AG09309 (cell line): ENCODE measurements around the gene CAMK2N2.
A peak's percentile ranks its signal among the peaks of the same experiment; 100 is the strongest.

Experiments used
- DNase-seq: peaks from one replicate; pipeline ENCODE4 v3.0.0-alpha.2; 2010; ENCODE audit warnings: low read depth
- H3K4me3 ChIP-seq: 2 replicates; pipeline ENCODE4 v1.5.1; 2011; ENCODE audit warnings: mild to moderate bottlenecking, low read depth, low read length, moderate library complexity; ENCODE audit not compliant: control insufficient read depth
- TF ChIP-seq, protein P1 (sequence below): IDR thresholded peaks from 2 replicates; pipeline ENCODE4 v1.5.1; 2011; ENCODE audit warnings: mild to moderate bottlenecking, low read depth, low read length, inconsistent platforms; ENCODE audit not compliant: insufficient read depth, control insufficient read depth; ENCODE audit errors: missing control alignments

Gene CAMK2N2

DNA sequence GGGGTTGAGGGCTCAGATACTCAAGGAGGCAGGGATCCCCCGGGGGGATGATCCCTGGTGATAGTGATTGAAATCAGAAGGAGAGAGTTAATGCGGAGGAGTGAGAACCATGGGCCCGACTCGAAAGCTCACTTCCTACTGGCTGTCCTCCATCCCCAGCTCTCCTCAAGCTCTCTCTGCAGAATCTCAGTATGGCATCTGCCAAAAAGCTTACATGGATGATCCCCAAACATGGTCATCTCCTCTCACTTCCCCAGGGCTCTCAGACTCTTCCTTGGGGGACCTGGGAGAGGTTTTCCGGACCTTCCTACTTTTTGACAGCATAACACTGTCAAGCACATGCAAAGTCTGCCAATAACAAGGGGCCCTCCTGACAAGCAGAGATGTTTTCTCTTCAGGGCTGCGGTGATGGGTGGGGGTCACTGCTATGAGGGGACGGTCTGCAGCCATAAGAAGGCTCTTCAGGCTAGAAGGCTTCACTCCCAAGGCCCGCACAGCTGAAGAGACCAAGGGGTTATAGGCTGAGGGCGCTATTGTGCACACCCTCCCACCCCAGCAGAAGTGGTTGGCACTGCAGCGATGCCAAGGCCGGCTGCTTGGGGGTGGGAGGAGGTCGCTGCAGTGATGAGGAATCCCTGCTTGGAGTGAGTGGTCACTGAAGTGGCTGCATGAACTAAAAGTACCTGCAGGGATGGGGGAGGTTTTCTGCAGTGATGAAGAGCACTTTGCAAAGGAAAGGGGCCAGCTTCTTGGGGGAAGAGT lies 32.8 kb downstream of the CAMK2N2 start:
- TF ChIP-seq, protein P1, sequence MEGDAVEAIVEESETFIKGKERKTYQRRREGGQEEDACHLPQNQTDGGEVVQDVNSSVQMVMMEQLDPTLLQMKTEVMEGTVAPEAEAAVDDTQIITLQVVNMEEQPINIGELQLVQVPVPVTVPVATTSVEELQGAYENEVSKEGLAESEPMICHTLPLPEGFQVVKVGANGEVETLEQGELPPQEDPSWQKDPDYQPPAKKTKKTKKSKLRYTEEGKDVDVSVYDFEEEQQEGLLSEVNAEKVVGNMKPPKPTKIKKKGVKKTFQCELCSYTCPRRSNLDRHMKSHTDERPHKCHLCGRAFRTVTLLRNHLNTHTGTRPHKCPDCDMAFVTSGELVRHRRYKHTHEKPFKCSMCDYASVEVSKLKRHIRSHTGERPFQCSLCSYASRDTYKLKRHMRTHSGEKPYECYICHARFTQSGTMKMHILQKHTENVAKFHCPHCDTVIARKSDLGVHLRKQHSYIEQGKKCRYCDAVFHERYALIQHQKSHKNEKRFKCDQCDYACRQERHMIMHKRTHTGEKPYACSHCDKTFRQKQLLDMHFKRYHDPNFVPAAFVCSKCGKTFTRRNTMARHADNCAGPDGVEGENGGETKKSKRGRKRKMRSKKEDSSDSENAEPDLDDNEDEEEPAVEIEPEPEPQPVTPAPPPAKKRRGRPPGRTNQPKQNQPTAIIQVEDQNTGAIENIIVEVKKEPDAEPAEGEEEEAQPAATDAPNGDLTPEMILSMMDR, result no peak
- DNase-seq, result no peak
- H3K4me3 ChIP-seq, result no peak overlapping the region

DNA sequence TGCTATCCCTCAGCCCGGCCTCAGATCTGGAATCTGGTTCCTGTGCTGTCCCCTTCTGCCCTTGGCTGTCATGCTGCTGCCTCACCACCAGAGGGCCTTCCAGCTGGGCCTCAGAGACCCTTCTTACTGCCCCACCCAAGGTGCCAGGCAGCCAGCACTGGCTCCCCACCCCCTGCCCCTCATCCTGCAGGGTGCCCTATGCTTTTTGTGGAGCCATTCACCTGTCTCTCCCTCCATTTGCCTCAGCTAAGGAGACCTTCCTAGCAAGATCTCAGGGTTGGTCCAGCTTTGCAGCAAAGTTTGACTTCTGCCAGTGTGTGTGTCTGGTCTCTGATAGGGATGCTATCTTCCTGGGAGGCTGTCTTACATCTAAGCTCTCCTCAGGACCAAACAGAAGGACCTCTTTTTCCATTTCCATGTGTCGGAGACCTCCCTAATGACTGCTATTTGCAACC lies 33.8 kb downstream of the CAMK2N2 start:
- no peak for DNase-seq

DNA sequence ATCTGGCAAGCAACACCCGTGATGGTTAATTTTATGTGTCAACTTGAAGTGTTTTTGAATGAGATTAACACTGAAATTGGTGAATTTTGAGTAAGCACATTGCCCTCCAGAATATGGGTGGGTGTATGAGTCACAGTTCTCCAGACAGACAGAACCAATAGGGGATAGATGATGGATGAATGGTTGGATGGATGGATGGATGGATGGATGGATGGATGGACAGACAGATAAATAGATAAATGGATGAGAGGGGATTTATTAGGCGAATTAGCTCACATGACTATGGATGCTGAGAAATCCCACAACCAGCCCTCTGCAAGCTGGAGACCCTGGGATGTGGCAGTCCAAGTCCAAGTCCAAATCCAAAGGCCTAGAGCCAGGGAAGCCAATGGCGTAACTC lies 37.4 kb downstream of the CAMK2N2 start:
- no peak overlapping the region for H3K4me3 ChIP-seq
- TF ChIP-seq, protein P1, result no peak
- DNase-seq, result no peak

More for the DNA sequence above, 33.8 kb downstream of the CAMK2N2 start:
- no peak overlapping the region for H3K4me3 ChIP-seq
- TF ChIP-seq, protein P1, result peak; percentile 83

DNA sequence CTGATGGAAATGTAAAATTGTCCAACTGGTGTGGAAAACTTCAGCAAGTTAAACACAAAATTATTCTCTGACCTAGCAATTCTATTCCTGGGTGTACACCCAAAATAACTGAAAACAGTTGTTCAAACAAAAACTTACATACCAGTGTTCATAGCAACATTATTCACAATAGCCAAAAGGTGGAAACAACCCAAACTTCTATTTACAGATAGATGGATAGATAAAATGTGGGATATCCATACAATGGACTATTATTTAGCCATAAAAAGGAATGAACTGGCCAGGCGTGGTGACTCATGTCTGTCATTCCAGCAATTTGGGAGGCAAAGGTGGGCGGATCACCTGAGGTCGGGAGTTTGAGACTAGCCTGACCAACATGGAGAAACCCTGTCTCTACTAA lies 38.8 kb downstream of the CAMK2N2 start:
- DNase-seq, result no peak
- no peak overlapping the region for H3K4me3 ChIP-seq
- TF ChIP-seq, protein P1, result no peak

DNA sequence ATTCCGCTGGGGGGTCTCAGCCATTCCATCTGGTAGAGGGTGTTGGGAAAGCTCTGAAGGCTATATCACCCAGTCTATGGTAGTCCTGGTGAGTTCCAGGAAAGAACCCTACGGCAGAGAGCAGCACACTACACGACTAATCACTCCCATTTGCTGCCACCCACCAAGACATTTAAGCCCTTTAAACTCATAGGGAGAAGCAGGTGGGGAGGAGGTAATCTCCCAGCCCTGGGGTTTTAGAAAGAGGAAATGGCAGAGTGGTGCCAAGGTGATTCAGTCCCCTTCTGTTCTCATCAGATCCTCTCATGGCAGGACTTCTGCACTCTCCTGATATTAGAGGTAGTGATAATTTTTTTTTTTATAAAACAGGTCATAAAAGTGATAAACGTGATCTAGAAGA lies 42.5 kb downstream of the CAMK2N2 start:
- TF ChIP-seq, protein P1, result no peak
- H3K4me3 ChIP-seq, result no peak overlapping the region
- DNase-seq, result no peak

DNA sequence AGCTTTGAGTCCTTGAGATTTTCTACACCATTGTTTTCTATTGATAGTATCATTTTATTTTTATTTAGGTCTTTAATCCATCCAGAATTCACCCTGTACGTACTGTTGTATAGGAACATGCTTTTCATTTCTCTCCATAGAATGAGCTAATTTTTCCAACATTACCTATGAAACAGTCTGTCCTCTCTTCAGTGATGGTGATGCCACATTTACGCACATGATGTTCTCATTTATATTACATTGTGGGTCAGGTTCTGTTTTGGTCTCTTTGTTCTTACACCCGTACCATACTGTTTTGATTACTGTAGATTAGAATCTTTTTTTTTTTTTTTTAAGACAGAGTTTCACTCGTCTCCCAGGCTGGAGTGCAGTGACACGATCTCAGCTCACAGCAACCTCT lies 49.6 kb downstream of the CAMK2N2 start:
- TF ChIP-seq, protein P1, result no peak
- DNase-seq, result no peak
- no peak overlapping the region for H3K4me3 ChIP-seq

DNA sequence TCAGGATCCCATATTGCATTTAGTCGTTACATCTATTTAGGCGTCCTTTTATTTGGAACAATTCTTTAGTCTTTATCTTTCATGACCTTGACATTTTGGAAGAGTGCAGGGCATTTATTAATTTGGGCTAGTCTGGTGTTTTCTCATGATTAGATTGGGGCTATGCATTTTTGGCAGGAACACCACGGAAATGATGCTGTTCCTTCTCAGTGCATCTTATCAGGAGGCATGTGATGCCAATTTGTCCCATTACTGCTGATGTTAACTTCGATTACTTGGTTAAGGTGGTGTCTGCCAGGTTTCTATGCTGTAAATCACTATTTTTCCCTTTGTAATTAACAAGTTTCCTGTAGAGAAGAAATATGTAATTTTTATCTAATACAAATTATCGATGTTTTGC lies 50.1 kb downstream of the CAMK2N2 start:
- TF ChIP-seq, protein P1, result no peak
- no peak for DNase-seq
- H3K4me3 ChIP-seq, result no peak overlapping the region
